ENCODE data around the gene MTRFR.

DNA sequence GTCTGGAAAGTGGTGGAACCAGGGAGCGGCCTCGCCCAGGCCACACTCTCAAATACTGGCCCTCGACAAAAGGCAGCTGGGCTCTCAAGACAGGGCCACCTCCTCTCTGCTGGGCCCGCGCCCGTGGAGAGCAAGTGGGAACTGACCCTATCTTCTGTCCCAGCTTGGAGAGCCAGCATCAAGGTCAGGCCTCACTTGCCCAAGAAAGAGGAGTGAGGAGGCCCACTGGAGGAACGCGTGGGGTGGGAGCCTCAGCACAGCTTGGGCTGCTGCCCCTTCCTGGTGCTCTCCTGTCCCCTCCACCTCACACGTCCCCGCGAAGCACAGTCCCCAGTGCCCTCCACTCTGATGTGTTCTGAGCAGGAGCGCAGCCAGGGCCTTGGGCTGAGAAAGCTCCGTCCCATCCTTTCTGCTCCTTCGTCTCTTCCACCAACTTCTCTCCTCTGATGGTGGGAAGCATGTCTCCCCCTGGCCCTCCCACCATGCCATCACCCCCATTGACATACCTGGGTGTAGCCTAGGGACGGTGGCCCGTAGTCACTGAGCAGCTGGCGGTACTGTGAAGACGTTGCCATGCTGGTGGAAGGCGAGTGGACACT lies 33.5 kb downstream of the MTRFR start:
- TF ChIP-seq, protein P1, sequence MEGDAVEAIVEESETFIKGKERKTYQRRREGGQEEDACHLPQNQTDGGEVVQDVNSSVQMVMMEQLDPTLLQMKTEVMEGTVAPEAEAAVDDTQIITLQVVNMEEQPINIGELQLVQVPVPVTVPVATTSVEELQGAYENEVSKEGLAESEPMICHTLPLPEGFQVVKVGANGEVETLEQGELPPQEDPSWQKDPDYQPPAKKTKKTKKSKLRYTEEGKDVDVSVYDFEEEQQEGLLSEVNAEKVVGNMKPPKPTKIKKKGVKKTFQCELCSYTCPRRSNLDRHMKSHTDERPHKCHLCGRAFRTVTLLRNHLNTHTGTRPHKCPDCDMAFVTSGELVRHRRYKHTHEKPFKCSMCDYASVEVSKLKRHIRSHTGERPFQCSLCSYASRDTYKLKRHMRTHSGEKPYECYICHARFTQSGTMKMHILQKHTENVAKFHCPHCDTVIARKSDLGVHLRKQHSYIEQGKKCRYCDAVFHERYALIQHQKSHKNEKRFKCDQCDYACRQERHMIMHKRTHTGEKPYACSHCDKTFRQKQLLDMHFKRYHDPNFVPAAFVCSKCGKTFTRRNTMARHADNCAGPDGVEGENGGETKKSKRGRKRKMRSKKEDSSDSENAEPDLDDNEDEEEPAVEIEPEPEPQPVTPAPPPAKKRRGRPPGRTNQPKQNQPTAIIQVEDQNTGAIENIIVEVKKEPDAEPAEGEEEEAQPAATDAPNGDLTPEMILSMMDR (conservative IDR thresholded peaks at IDR 0.05; ENCODE audit: low read depth, low read length): no peak
- TF ChIP-seq EZH2 (IDR thresholded peaks at IDR 0.05; ENCODE audit: borderline replicate concordance, low read depth, low read length, poor library complexity, severe bottlenecking): no peak

All from A673 (cell line).